Stimulated activated effector memory CD8-positive, alpha-beta T cell treated with anti-CD3 and anti-CD28 coated beads, Interleukin-12 subunit alpha, Interleukin-12 subunit beta, amount 100 ng/mL, for 72 hours (primary cell): ENCODE data around the gene RAI1.
"Not testable (repeated sequence)": the region's sequence is repeated elsewhere in the genome, so short reads cannot be mapped to it uniquely, and the experiment has no call there.

ENCODE experiments used
- ATAC-seq: fragments of 150-1000 bp; cut with Tn5 transposase; 2 replicates; pipeline ENCODE4 v1.10.0; 2021
- DNase-seq, 2 donors: peaks; one replicate each; pipeline ENCODE4 v3.0.0; 2021 to 2022; ENCODE audit warnings: low spot score in 2 of 2
- H3K27ac Mint-ChIP-seq: one replicate; pipeline ENCODE4 v1.8.0; 2022; ENCODE audit warnings: mild to moderate bottlenecking, mixed read lengths
- H3K36me3 Mint-ChIP-seq: one replicate; pipeline ENCODE4 v1.8.0; 2022; ENCODE audit warnings: mild to moderate bottlenecking, mixed read lengths
- H3K4me1 Mint-ChIP-seq: one replicate; pipeline ENCODE4 v1.8.0; 2022; ENCODE audit warnings: mixed read lengths
- H3K4me3 Mint-ChIP-seq: one replicate; pipeline ENCODE4 v1.8.0; 2022; ENCODE audit warnings: mild to moderate bottlenecking, mixed read lengths
- H3K9me3 Mint-ChIP-seq: one replicate; pipeline ENCODE4 v1.8.0; 2022; ENCODE audit warnings: mixed read lengths

Gene RAI1

GRCh38 chr17:17795296-17795695 lies 114.0 kb downstream of the RAI1 start:
- H3K9me3 Mint-ChIP-seq, result no peaks in the 10 kb centered on the region
- H3K4me1 Mint-ChIP-seq, result peaks cover 29% of the 10 kb centered on the region
- DNase-seq (no peak), ATAC-seq (no peak)
- no peak overlapping the region for H3K27ac Mint-ChIP-seq
- H3K36me3 Mint-ChIP-seq, result peaks cover 25% of the 10 kb centered on the region
- no peak overlapping the region for H3K4me3 Mint-ChIP-seq

- ATAC-seq, result no peak
- DNase-seq, result no peak
- Mint-ChIP-seq H3K4me3 (no peak overlapping the region), H3K27ac (no peak overlapping the region), H3K36me3 (peaks cover 25% of the 10 kb centered on the region), H3K4me1 (peaks cover 29% of the 10 kb centered on the region), H3K9me3 (no peaks in the 10 kb centered on the region)
Measured at GRCh38 chr17:17795946-17796786, 114.9 kb downstream of the RAI1 start.

GRCh38 chr17:17796787-17797061 lies 115.5 kb downstream of the RAI1 start:
- Mint-ChIP-seq H3K36me3 (peaks cover 25% of the 10 kb centered on the region), H3K27ac (no peak overlapping the region), H3K4me1 (peaks cover 24% of the 10 kb centered on the region), H3K9me3 (no peaks in the 10 kb centered on the region), H3K4me3 (no peak overlapping the region)
- DNase-seq (no peak), ATAC-seq (no peak)

GRCh38 chr17:17797119-17797809 lies 116.0 kb downstream of the RAI1 start:
- ATAC-seq (no peak), DNase-seq (no peak)
- Mint-ChIP-seq H3K4me3 (no peak overlapping the region), H3K27ac (no peak overlapping the region), H3K9me3 (no peaks in the 10 kb centered on the region), H3K36me3 (peaks cover 22% of the 10 kb centered on the region), H3K4me1 (peaks cover 19% of the 10 kb centered on the region)

- Mint-ChIP-seq H3K4me3 (no peak overlapping the region), H3K27ac (no peak overlapping the region), H3K4me1 (peaks cover 11% of the 10 kb centered on the region), H3K36me3 (peaks cover 15% of the 10 kb centered on the region), H3K9me3 (no peaks in the 10 kb centered on the region)
- DNase-seq (no peak), ATAC-seq (no peak)
Measured at GRCh38 chr17:17798010-17798556, 116.8 kb downstream of the RAI1 start.

- peaks cover 5% of the 10 kb centered on the region for H3K4me1 Mint-ChIP-seq
- ATAC-seq, result no peak
- H3K9me3 Mint-ChIP-seq, result no peaks in the 10 kb centered on the region
- peaks cover 12% of the 10 kb centered on the region for H3K36me3 Mint-ChIP-seq
- no peak overlapping the region for H3K4me3 Mint-ChIP-seq
- no peak for DNase-seq
- H3K27ac Mint-ChIP-seq, result no peak overlapping the region
Measured at GRCh38 chr17:17798573-17799255, 117.5 kb downstream of the RAI1 start.

- Mint-ChIP-seq H3K9me3 (no peaks in the 10 kb centered on the region), H3K4me1 (no peaks in the 10 kb centered on the region), H3K4me3 (no peak overlapping the region), H3K36me3 (peaks cover 18% of the 10 kb centered on the region), H3K27ac (peak overlapping the region; percentile 40)
- ATAC-seq (no peak), DNase-seq (no peak)
Measured at GRCh38 chr17:17800504-17801021, 119.3 kb downstream of the RAI1 start.

GRCh38 chr17:17801800-17802481 lies 120.7 kb downstream of the RAI1 start:
- H3K36me3 Mint-ChIP-seq, result peaks cover 27% of the 10 kb centered on the region
- no peak overlapping the region for H3K4me3 Mint-ChIP-seq
- H3K27ac Mint-ChIP-seq, result peak overlapping the region; percentile 40
- no peaks in the 10 kb centered on the region for H3K4me1 Mint-ChIP-seq
- DNase-seq (no peak), ATAC-seq (no peak)
- no peaks in the 10 kb centered on the region for H3K9me3 Mint-ChIP-seq

GRCh38 chr17:17804007-17804406 lies 122.7 kb downstream of the RAI1 start:
- no peaks in the 10 kb centered on the region for H3K9me3 Mint-ChIP-seq
- H3K4me1 Mint-ChIP-seq, result peaks cover 6% of the 10 kb centered on the region
- H3K36me3 Mint-ChIP-seq, result peaks cover 33% of the 10 kb centered on the region
- ATAC-seq (no peak), DNase-seq (no peak)
- peak overlapping the region; percentile 38 for H3K27ac Mint-ChIP-seq
- H3K4me3 Mint-ChIP-seq, result no peak overlapping the region

GRCh38 chr17:17805575-17805974 lies 124.3 kb downstream of the RAI1 start:
- DNase-seq, result no peak
- peaks cover 9% of the 10 kb centered on the region for H3K4me1 Mint-ChIP-seq
- H3K4me3 Mint-ChIP-seq, result no peak overlapping the region
- H3K9me3 Mint-ChIP-seq, result no peaks in the 10 kb centered on the region
- peak overlapping the region; percentile 50 for H3K27ac Mint-ChIP-seq
- H3K36me3 Mint-ChIP-seq, result peaks cover 41% of the 10 kb centered on the region
- no peak for ATAC-seq

GRCh38 chr17:17806035-17806434 lies 124.8 kb downstream of the RAI1 start:
- Mint-ChIP-seq H3K4me1 (peaks cover 9% of the 10 kb centered on the region), H3K27ac (peak overlapping the region; percentile 50), H3K36me3 (peaks cover 46% of the 10 kb centered on the region), H3K4me3 (no peak overlapping the region), H3K9me3 (no peaks in the 10 kb centered on the region)
- ATAC-seq (no peak), DNase-seq (no peak)

- DNase-seq, result no peak
- no peak for ATAC-seq
- H3K36me3 Mint-ChIP-seq, result peaks cover 53% of the 10 kb centered on the region
- H3K9me3 Mint-ChIP-seq, result no peaks in the 10 kb centered on the region
- H3K27ac Mint-ChIP-seq, result peak overlapping the region; percentile 76
- no peak overlapping the region for H3K4me3 Mint-ChIP-seq
- peaks cover 9% of the 10 kb centered on the region for H3K4me1 Mint-ChIP-seq
Measured at GRCh38 chr17:17806611-17807274, 125.5 kb downstream of the RAI1 start.

GRCh38 chr17:17807440-17807839 lies 126.2 kb downstream of the RAI1 start:
- Mint-ChIP-seq H3K4me3 (no peak overlapping the region), H3K36me3 (peaks cover 60% of the 10 kb centered on the region), H3K9me3 (no peaks in the 10 kb centered on the region), H3K4me1 (peaks cover 9% of the 10 kb centered on the region), H3K27ac (peak overlapping the region; percentile 76)
- DNase-seq (no peak), ATAC-seq (no peak)

GRCh38 chr17:17808200-17808599 lies 126.9 kb downstream of the RAI1 start:
- not testable (repeated sequence) for ATAC-seq

More at GRCh38 chr17:17808200-17808599, 126.9 kb downstream of the RAI1 start:
- not testable (repeated sequence) for H3K4me3 Mint-ChIP-seq, H3K27ac Mint-ChIP-seq, DNase-seq, H3K4me1 Mint-ChIP-seq, H3K9me3 Mint-ChIP-seq
- H3K36me3 Mint-ChIP-seq, result peaks cover 66% of the 10 kb centered on the region
